ENCODE data around the gene GNA15.

GRCh38 chr19:3142781-3143337 lies 7.0 kb downstream of the GNA15 start:
- TF ChIP-seq EZH2phosphoT487 (IDR thresholded peaks at IDR 0.05; ENCODE audit: low read length) (no peak), CTCF (IDR thresholded peaks at IDR 0.05; ENCODE audit: low read length) (no peak), EZH2 (optimal IDR thresholded peaks at IDR 0.05; ENCODE audit: low read depth, low read length) (no peak)
